NCI-H187 (cell line): ENCODE results near the gene ENDOU.

Experiments
- DNase-seq, 2 experiments: peaks; one replicate each; lab custom pipeline; 2025; lab: John Stamatoyannopoulos, UW

Gene ENDOU, protein sequence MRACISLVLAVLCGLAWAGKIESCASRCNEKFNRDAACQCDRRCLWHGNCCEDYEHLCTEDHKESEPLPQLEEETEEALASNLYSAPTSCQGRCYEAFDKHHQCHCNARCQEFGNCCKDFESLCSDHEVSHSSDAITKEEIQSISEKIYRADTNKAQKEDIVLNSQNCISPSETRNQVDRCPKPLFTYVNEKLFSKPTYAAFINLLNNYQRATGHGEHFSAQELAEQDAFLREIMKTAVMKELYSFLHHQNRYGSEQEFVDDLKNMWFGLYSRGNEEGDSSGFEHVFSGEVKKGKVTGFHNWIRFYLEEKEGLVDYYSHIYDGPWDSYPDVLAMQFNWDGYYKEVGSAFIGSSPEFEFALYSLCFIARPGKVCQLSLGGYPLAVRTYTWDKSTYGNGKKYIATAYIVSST

DNA sequence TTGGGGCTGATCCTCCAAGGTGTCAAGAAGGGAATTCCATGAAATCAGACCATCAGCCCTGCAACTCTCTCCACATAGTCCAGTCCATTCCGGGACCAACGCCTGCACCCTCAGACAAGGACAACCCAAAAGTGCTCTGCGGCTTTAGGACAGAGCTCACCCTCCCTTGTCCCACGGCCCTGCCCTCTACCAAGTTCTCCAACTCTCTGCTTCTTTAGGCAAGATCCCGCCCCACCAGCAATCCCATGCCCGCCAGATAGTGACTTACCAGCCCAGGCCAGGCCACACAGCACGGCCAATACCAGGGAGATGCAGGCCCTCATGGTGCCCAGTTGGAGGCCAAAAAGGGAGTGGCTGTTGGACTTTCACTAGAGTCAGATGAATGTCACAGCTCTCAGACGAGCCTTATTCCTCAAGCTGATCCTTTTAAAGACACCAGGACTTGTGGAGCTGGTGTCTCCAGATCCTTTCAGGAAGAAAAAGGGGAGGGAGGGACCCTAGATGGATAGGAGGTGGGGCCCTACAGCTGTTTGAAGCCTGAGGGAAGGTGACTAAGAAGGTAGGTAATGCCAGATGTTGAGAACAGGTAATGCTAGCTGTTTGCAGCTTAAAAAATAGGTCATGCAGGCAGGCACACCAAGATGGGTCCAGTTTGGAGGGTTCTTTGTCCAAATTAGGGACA is at the start of gene ENDOU:
Gene ENDOU (minus strand): TSS at position 400 of the 682 bp plus-strand sequence. CDS start 77 bp downstream, at position 323.
- DNase-seq = no peak

DNA sequence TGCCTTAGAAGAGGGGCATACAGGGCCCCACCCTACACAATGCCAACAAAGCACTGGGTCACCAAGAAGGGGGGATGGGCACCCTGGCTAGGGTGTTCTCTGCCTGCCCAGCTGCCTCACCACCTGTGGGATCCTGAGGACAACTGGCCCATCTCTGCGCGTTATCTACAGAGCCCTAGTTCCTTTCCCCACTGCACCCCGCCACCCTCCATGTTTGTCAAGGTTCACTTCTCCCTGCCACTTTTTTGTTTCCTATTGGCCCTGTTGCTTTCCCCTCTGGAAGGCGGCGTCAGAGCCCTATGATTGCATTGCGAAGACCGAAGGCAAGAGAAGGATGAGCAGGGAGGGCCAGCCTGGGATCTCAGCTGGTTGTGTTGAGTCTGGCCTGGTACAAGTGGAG is 49.4 kb upstream of the ENDOU start:
- no peak for DNase-seq

DNA sequence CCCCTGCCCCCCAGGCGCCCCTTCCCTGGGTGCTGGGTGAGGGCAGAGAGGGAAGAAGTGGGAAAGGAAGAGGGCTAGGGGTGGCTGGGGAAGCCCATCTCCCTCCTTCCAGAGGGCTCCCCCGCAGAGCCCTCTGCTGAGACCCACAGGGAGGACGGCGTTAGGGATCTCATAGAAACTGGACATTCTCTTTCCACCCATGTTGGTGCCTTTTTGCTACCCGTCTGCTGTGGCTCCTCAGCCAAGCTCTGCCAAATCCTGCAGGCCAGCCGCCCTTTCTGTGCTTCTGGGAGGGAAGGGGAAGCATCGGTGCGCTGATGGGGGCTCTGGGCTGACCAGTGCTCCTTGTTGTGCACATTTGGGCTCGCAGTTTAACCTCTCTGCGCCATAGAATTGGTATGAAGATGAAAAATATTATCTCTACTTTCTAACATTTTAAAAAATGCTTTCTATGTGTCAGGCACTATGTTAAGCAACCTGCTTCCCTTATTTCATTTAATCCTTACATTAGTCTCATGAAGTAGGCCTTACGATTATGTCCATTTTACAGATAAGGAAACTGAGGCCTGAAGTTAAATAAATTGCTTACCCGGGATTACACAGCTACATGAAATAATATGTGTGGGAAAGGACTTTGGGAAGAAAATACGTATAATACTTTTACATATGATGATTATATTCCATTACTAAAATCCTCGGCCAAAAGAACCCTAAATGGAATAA is 48.7 kb upstream of the ENDOU start:
- no peak for DNase-seq

DNA sequence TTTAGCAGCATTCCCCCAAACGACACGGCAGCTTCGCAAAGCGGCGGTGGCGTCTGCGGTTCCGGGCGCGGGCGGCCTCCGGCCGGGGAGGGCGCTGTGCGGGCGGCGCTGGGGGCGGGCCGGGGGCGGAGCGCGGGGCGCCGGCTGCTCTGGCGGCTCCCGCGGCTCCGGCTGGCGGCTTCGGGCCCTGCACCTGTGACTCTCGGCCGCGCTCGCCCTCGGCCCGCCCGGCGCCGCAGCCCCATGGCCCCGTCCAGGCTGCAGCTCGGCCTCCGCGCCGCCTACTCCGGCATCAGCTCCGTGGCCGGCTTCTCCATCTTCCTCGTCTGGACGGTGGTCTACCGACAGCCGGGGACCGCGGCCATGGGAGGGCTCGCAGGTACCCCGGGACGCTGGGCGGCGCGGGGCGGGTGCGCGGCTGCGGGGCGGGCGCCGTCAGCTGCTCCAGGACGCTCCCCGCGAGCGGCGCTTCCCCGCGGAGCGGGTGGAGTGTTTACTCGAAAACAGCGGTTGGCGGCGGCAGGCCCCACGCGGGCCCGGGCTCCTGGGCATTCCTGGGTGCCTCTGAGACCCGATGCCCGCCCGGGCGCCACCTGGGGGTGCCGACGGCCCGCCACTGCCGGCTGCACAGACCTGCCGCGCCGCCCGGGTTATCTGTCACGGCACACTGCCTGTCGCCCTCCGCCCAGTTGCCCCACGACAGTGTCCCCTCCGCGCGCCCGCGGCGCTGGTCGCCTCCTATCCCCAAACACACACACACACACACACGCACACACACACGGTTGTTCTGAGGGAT is 48.0 kb upstream of the ENDOU start, which contains the start of gene SLC48A1:
Gene SLC48A1 (plus strand): TSS at position 177 of the 796 bp plus-strand sequence. CDS start 67 bp downstream, at position 244.
- DNase-seq = peak in 1 of 2 experiments; percentile 60

DNA sequence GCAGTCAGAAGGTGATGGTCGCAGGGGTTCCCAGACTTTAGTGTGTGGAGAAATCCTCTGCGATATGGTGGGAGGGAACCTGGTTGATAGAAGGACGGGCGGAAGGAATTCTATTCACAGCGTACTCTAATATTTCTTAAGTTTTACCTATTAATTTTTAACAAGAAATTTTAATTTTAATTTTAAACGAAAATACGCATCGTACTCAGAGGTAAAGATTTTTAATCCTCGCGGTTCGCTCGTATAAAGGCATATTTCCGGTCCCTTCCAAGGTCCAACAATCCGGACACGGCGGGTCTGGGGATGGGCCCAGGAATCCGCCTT is 47.4 kb upstream of the ENDOU start:
- DNase-seq = no peak

DNA sequence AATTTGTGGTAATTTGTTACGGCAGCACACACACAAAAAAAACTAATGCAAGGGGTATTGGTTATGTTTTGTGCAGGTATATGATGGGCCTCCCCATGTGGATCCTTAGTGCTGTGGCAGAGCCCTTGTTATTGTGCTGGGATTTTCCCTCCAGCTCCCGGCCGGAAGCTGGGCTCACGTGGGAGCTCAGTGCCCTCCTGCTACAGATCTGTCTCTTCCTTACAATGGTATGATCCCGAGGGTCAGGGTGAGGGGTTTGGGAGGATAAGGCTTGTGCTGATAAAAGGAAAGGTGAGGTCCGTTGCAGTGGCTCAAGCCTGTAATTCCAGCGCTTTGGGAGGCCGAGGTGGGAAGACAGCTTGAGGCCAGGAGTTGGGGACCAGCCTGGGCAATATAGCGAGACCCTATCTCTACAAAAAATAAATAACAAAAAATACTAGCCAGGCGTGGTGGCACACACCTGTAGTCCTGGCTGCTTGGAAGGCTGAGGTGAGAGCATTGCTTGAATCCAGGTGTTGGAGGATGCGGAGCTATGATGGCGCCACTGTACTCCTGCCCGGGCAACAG is 46.9 kb upstream of the ENDOU start:
- DNase-seq = no peak

DNA sequence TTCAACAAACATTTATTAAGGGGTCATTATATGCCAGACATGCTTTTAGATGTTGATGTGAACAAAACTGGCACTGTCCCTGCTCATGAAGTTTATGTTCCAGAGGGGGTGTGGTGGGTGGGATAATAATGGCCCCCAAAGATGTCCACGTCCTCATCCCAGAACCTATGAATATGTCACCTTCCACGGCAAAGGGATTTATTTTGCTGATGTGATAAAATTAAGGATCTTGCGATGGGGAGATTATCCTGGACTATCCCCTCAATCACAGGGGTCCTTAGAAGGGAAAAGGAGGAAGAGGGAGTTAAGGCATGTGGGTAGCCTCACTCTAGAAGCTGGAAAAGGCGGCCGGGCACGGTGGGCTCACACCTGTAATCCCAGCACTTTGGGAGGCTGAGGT is 46.0 kb upstream of the ENDOU start:
- no peak for DNase-seq

DNA sequence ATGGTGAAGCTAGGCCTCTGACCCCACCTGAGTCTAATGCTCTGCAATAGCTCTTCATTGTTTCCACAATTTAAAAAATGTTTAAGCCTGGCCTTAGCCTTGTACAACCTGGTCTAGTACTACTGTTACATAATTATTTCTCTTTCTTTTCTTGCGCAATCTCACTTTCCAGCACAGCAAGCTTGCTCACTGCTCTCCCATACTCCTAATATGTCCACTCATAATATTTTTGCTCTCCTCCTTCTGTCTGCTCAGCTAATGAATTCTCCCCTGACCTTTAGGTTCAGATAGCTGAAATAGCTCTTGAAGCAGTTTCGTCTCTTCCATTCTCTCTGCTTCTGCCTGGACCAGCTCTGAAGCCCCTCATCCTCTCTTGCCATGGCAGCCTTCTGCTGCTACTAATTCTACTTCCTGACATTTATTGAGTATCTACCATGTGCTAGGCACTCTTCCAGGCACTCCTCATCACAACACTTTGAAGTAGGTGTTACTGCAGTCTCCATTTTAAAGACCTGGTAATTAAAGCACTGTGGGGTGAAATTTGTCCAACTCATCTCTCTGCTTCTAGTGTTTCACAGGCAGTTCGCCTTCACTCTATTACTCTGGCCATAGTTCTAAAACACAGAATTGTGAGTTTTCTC is 44.9 kb upstream of the ENDOU start:
- no peak for DNase-seq

DNA sequence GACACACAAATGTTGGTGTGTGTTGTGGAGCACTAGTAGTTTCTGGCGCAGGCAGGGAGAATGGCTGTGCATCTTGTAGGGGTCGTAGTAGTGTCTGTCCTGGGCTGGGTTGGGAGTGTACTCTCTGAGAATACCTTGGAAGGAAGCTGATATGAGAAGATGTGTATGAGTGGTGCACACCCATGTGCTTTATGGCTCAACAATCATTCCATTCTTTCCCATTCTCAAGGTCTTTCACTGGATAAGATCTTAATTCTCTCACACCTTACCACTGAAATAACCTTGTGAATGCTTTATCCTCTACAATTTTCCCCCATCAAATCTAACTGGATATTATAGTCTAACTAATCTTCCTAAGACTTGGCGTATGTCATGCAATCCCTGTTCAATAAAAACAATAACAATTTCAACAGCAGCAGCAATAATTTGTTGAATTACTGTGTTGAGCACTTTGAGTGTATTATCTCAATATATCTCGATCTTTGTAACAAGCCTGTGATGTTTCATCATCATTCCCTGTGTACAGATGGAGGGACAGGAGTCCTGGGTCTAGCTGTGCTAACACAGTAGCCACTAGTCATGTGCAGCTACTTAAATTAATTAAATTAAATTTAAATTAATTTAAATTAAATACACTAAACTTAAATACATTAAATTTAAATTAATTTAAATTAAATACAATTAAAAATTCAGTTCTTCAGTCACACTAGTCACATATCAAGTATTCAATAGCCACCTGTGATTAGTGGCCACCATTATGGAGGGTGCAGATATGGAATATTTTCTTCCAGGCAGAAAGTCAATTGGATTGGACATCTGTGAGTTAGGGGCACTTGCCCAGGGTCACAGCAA is 44.2 kb upstream of the ENDOU start:
- no peak for DNase-seq

DNA sequence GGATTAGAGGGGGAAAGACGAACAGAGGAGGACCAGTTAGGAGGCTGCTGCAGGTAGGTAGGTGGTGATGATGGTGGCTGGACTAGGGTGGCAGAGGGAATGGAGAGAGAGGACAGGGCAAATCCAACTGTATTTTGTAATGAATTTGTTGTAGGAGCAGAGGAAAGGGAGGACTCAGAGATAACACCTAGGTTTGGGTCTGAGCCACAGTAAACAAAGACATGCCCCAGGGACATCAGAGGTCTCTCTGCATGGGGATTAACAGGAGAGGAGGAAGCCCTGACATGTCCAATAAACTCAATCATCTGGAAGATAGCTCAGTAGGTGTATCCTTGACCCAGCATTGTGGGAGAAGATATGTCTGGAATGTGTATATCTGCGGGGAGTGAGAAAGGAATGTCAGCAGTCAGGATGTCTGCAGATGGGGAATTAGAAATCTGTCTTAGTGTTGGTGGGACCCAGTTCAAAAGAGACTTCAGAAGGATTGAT is 43.1 kb upstream of the ENDOU start:
- DNase-seq = no peak

DNA sequence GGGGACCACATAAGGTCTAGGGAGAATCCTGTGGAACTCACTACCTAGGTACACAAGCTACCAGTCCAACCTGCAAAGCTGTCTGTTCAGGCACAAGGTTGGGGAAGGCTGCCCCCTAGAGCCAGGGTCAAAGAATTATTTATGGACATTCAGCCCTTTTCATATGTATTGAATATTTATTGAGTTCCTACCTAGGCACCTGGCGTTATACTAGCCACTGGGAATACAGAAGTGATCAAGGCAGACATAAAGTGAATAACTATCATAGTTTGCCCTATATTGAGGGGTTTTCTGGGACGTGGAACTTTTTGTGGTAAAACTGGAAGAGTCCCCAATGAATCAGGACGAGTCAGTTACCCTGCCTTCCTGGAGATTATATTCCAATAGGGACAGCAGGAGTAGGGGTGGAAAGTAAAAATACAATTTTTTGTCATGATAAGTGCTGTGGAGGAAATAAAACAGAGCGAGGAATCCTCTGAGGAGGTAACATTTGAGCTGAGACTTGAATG is 42.0 kb upstream of the ENDOU start:
- DNase-seq = no peak

DNA sequence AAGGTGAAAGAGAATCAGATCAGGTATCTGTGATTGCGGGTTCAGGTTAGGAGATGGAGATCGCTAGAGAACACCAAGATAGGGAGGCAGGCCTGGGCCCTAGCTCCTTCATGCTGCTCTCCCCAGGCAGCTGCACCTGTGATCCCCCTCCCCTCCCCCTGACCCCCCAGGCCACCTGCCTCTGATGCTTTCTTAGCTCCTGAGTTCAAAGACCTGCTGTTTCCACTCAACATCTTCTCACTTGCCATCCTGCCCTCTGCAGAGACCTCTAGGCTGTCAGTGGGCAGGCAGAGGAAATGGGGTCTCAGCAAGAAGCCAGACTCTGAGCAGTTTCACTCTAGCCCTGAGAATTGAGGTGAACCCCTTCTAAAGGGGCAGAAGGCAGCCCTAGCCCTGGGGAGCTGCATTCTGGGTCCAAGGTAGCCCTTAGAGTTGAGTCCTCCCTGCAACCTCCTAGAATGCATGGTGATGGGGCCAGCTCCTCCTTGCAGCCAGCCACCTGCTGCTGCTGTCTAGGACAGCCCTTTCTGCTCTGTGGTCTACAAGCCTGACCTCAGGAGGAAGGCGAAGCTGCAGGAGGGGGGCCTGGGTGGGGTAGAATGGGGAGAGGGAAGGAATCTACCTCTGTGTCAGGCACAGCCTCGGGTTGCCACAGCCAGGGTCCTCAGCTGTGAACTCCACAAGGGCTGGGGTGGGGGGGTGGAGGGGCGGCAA is 41.4 kb upstream of the ENDOU start:
- DNase-seq = no peak

DNA sequence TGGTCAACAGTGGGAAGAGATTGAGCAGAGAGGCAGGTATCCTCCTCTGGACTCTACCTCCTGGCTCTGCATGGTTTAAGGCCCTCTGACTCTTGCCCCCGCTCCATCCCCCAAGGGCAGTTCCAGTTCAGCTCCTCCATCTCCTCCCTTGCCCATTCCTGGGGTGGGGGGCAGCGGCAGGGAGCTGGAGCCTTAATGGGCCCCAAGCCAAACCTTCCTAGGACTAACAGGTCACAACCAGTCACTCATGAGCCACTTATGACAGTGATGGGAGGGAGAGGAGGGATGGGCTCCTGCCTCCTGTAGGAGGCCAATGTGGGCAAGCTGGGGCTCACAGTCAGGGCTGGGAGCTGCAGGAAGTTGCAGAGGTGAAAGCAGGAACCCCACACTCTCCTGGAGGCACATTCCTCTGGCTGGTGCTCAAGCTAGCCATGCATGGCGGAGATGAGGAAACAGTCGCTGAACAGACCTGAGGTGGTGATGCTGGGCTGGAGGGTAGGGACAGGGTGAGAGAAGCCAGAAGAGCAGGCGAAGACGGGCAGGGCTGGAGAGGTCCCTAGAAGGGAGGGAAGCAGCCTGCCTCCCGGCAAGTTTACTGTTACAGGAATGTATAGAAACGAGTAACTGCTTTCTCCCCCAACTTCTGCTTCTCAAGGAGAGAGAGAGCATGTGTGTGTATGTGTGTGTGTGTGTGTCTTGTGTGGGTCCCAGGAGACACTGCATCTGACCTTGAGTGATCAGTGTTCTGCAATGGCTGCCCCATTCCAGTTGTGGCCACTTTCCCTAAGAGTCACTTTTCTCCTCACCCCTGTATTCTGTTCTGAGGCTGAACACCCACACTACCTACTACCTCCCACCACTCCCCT is 38.4 kb upstream of the ENDOU start:
- DNase-seq = no peak

DNA sequence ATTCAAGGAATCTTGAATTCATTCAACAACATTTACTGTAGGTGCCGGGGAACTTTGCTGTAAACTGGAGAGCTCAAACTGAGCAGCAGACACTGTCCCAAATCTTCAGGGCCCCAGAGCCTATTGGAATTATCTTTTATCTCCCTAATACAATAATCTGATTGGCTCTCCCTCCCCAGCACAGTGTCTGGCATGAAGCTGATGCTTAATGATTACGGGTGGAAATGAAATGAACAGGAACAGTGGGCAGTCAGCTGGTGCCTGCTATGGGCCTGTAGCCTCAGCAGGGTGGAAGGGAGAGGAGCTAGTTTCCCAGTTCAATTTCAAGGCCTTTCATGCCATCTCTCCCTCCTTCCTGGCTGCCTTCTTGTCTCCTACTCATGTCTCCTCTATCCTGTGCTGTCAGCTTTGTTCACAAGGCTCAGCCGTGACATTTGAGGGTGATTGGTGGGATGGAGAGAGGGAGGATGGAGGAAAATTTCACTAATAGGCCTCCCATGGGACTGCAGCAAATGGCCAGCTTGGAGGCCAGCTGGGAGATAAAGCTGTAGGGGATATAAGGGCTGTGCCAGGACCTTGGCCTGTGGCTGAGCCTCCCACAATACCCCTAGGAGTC is 37.7 kb upstream of the ENDOU start:
- DNase-seq = no peak

DNA sequence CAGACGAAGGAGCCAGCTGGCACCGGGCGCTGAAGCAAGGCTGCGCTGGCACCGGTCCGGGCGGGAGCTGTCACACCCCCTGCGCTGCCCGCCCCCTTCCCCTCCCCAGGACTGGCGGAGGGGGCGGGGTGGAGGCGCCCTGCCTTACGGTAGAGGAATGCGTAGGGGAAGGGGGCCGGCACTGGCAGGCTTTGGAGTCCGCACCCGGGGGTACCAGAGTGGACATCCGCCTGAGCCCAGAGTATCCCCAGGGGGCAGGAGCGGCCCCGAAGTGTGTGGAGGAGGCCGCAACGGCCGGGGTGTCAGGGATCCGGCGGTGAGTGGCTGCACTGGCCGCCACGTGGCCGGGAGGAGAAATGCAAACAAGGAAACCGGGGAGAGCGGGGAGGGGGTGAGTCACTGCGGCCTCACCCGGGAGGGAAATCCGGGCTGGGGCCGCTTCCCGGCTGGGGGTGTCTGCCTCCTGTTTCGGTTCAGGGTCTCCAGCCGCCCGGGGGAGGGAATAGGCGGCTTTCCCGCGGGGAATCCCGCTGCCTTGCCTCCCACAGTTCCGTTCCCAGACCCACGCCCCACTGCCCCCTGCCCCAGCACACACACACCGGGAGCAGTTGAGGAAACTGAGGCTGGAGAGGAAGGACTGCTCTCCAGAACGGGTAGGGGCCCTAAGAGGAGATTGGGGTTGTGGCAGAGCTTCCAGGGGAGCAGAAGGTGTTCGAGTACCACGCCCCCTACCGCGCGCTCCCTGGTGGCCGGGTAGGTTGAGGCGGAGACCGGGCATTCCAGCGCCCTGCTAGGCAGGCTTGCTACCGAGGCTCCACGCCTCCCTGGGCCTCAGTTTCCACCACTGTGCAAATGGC is 33.8 kb upstream of the ENDOU start, which contains the start of gene RAPGEF3:
Gene RAPGEF3 (minus strand): TSS at position 47 of the 857 bp plus-strand sequence. CDS start 324 bp downstream, outside the sequence.
- peak in 1 of 2 experiments; percentile 60 for DNase-seq

DNA sequence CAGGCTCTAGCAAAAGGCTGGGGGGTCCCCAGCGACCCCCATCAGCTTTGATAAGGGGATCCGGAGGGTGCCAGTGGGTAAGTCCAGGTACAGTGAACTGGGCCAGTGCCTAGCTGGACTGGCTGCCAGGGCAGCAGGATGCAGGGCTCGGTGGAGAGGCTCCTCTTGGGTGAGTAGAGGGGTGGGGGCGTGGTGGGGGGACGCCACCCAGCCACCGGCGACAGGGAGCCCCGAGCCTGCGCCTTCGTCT is 33.2 kb upstream of the ENDOU start:
- no peak for DNase-seq
